ENCODE measurements around the gene ZNF418. TPM values are rescaled to one million over a fixed set of nuclear protein-coding genes. Genes with fewer than 3 reads are reported as not detected.

Gene ZNF418
- total and polyA plus RNA-seq, 5 donors from 2014 or later, result 1.0 to 3.1 (median 1.2) TPM; not detected in 2

Other genes starting within 250 kb of the ZNF418 start
- 3.7 TPM for gene ZNF154, start 226.2 kb downstream of the ZNF418 start, total RNA-seq
- 1 to 10 TPM in 1 of 4 donors, under 1 TPM in 2, not detected in 1; 0.25 to 1.9 (median 0.57) TPM for gene ZNF154, start 226.2 kb downstream of the ZNF418 start, polyA plus RNA-seq
- gene ZNF671, start 207.8 kb downstream of the ZNF418 start, total RNA-seq, result 9.2 TPM
- 10 to 100 TPM; 19.5 to 28.6 (median 23.3) TPM for gene ZNF671, start 207.8 kb downstream of the ZNF418 start, polyA plus RNA-seq
- 15.4 TPM for gene ZNF776, start 188.6 kb downstream of the ZNF418 start, total RNA-seq
- 10 to 100 TPM in 1 of 4 donors, 1 to 10 TPM in 3; 2.9 to 12.2 (median 7.5) TPM for gene ZNF776, start 188.6 kb downstream of the ZNF418 start, polyA plus RNA-seq
- 39.4 TPM for gene ZNF586, start 165.7 kb downstream of the ZNF418 start, total RNA-seq
- gene ZNF586, start 165.7 kb downstream of the ZNF418 start, polyA plus RNA-seq, result 10 to 100 TPM; 18.7 to 32.2 (median 31.3) TPM
- 16.6 TPM for gene ZNF552, start 120.5 kb downstream of the ZNF418 start, total RNA-seq
- gene ZNF552, start 120.5 kb downstream of the ZNF418 start, polyA plus RNA-seq, result 10 to 100 TPM in 1 of 4 donors, 1 to 10 TPM in 3; 4.8 to 11.7 (median 6.8) TPM
- gene ZNF587B, start 105.1 kb downstream of the ZNF418 start, total RNA-seq, result 23.6 TPM
- gene ZNF587B, start 105.1 kb downstream of the ZNF418 start, polyA plus RNA-seq, result 1 to 10 TPM; 1.3 to 3.4 (median 2.1) TPM
- 45.3 TPM for gene ZNF587, start 85.5 kb downstream of the ZNF418 start, total RNA-seq
- gene ZNF587, start 85.5 kb downstream of the ZNF418 start, polyA plus RNA-seq, result 1 to 10 TPM; 2.7 to 6.1 (median 3.5) TPM
- gene ZNF814, start 46.4 kb downstream of the ZNF418 start, total RNA-seq, result 12.9 TPM
- gene ZNF814, start 46.4 kb downstream of the ZNF418 start, polyA plus RNA-seq, result 10 to 100 TPM in 2 of 4 donors, 1 to 10 TPM in 2; 3.1 to 13.4 (median 10.0) TPM
- gene ZNF417, start 18.8 kb downstream of the ZNF418 start, total RNA-seq, result 21.0 TPM
- gene ZNF417, start 18.8 kb downstream of the ZNF418 start, polyA plus RNA-seq, result 1 to 10 TPM in 3 of 4 donors, under 1 TPM in 1; 0.33 to 3.8 (median 2.2) TPM
- gene ZNF256, start 12.3 kb upstream of the ZNF418 start, total RNA-seq, result 7.6 TPM
- 1 to 10 TPM; 1.7 to 6.3 (median 4.9) TPM for gene ZNF256, start 12.3 kb upstream of the ZNF418 start, polyA plus RNA-seq
- gene C19orf18, start 39.1 kb upstream of the ZNF418 start, total RNA-seq, result 1.6 TPM
- not detected for gene C19orf18, start 39.1 kb upstream of the ZNF418 start, polyA plus RNA-seq
- gene ZNF606, start 67.4 kb upstream of the ZNF418 start, total RNA-seq, result 10.3 TPM
- gene ZNF606, start 67.4 kb upstream of the ZNF418 start, polyA plus RNA-seq, result 1 to 10 TPM; 1.6 to 6.0 (median 4.7) TPM
- gene ZSCAN1, start 98.6 kb upstream of the ZNF418 start, total RNA-seq, result not detected
- not detected for gene ZSCAN1, start 98.6 kb upstream of the ZNF418 start, polyA plus RNA-seq
- 0.39 TPM for gene ZNF135, start 123.9 kb upstream of the ZNF418 start, total RNA-seq
- 1 to 10 TPM in 1 of 4 donors, under 1 TPM in 3; 0.15 to 2.7 (median 0.88) TPM for gene ZNF135, start 123.9 kb upstream of the ZNF418 start, polyA plus RNA-seq
- 13.4 TPM for gene ZSCAN18, start 162.8 kb upstream of the ZNF418 start, total RNA-seq
- 10 to 100 TPM in 2 of 4 donors, 1 to 10 TPM in 2; 3.9 to 17.7 (median 12.0) TPM for gene ZSCAN18, start 162.8 kb upstream of the ZNF418 start, polyA plus RNA-seq
- gene ZNF329, start 215.4 kb upstream of the ZNF418 start, total RNA-seq, result 9.2 TPM
- gene ZNF329, start 215.4 kb upstream of the ZNF418 start, polyA plus RNA-seq, result 1 to 10 TPM; 2.9 to 9.4 (median 4.8) TPM
- 32.8 TPM for gene ZNF274, start 247.7 kb upstream of the ZNF418 start, total RNA-seq
- gene ZNF274, start 247.7 kb upstream of the ZNF418 start, polyA plus RNA-seq, result 10 to 100 TPM; 31.8 to 45.1 (median 38.2) TPM